ENCODE measurements around the gene MIB2.
"Not testable (repeated sequence)": the region's sequence is repeated elsewhere in the genome, so short reads cannot be mapped to it uniquely, and the experiment has no call there.

- TF ChIP-seq CTCF (IDR thresholded peaks at IDR 0.05); POLR2A (IDR thresholded peaks at IDR 0.05); POLR2AphosphoS5 (IDR thresholded peaks at IDR 0.05; ENCODE audit: insufficient read depth in 1 of 2, low read depth in 1 of 2): not testable (repeated sequence)
Measured at GRCh38 chr1:1640711-1641461, 25.6 kb downstream of the MIB2 start.

All from vagina (tissue), 2 donors.